ENCODE data around the gene FXYD1.

The FXYD1 gene

DNA sequence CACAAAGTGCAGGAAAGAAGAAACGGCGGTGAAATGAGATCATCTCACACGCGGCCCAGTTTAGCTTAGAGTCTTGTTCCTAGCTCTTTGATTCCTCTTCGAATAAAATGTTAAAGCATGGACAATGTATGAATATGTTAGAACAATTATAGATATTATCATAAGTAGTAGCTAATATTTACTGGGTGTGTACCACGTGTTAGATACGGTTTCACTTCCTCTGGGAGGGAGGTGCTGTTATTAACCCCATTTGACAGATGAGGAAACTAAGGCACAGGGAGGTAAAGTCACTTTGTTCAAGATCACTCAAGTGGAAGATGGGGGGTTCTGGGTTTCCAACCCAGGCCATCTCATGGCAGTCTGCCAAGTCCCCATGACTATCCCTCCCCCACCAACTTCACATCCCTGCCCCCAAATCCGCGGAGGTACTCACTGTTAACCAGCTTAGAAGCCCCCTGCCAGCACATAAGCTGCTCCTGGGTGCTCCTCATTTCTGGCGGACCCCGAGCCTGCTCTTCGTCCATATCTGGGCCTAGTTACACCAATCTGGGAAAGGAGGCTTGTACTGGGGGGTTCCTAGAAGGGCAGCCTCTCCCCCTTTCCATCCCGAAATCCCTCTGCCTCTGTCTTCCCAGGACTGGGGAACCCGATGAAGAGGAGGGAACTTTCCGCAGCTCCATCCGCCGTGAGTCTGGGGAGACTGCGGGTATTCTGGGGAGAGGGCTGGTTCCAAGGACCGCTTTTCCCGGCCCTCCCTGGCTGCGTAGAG is 3.4 kb downstream of the FXYD1 start:
- H3K27ac Mint-ChIP-seq: peak overlapping the region in 2 of 3 experiments; percentile 67 to 78
- peak overlapping the region; percentile 52 to 83 (median 78) for H3K4me3 Mint-ChIP-seq
- H3K36me3 Mint-ChIP-seq (ENCODE audit: low read depth): no peaks in the 10 kb centered on the region
- peaks cover 53% of the 10 kb centered on the region for H3K4me1 Mint-ChIP-seq
- no peaks in the 10 kb centered on the region for H3K9me3 Mint-ChIP-seq
- TF ChIP-seq, protein P1, sequence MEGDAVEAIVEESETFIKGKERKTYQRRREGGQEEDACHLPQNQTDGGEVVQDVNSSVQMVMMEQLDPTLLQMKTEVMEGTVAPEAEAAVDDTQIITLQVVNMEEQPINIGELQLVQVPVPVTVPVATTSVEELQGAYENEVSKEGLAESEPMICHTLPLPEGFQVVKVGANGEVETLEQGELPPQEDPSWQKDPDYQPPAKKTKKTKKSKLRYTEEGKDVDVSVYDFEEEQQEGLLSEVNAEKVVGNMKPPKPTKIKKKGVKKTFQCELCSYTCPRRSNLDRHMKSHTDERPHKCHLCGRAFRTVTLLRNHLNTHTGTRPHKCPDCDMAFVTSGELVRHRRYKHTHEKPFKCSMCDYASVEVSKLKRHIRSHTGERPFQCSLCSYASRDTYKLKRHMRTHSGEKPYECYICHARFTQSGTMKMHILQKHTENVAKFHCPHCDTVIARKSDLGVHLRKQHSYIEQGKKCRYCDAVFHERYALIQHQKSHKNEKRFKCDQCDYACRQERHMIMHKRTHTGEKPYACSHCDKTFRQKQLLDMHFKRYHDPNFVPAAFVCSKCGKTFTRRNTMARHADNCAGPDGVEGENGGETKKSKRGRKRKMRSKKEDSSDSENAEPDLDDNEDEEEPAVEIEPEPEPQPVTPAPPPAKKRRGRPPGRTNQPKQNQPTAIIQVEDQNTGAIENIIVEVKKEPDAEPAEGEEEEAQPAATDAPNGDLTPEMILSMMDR (IDR thresholded peaks at IDR 0.05; ENCODE audit: unreplicated experiment in 3 of 3): no peak
- peaks cover 51% of the 10 kb centered on the region for H3K27me3 Mint-ChIP-seq (ENCODE audit: low read depth)

DNA sequence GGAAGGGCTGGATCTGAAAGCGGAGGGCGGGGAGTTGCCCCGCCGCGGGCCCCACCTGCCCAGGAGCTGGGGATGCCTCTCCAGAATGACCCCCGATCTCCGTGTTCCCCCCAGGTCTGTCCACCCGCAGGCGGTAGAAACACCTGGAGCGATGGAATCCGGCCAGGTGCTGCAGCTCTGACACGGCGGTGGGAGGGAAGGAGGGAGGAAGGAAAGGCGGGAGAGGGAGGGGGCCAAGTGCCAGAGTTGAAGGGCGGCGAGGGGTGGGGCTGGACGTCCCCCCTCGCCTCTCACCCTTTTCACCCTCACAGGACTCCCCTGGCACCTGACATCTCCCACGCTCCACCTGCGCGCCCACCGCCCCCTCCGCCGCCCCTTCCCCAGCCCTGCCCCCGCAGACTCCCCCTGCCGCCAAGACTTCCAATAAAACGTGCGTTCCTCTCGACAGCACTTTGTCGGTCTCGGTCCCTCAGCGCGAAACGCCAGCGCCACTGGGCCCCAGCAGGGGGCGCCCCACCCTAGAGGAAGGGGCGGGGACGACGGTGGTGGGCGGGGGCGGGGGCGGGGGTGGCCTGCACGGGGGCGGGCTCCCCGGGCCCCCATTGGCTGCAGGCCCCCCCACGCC is 4.1 kb downstream of the FXYD1 start:
- Mint-ChIP-seq H3K4me1 (peaks cover 46% of the 10 kb centered on the region), H3K9me3 (no peaks in the 10 kb centered on the region), H3K4me3 (peak overlapping the region; percentile 52 to 83 (median 78)), H3K27ac (no peak overlapping the region), H3K27me3 (ENCODE audit: low read depth) (peaks cover 58% of the 10 kb centered on the region), H3K36me3 (ENCODE audit: low read depth) (no peaks in the 10 kb centered on the region)
- TF ChIP-seq, protein P1 (IDR thresholded peaks at IDR 0.05; ENCODE audit: unreplicated experiment in 3 of 3): peak; percentile 58 to 72 (median 71)

DNA sequence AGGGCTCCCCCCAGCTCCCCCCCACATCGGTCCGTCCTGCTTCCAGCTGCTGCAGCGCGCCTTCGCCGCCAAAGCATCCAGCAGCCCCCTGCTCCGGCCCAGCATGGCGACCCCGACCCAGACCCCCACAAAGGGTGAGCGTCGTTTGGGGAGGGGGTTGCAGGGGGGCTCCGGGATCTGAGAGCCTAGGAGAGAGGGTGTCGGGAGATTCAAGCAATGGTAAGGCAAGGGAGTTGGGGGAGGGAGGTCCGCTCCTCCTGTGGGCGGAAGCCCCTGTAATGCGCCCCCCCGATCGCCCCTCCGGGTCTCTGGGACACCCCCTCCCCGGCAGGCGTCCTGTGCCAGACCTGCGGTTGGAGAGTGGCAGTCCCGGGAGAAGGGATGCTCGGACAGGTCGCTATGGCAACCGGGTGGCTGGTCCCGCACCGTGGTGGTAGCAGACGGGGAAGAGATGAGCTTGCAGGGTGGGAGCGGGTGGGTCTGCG is 4.6 kb downstream of the FXYD1 start, which contains the start of gene FXYD7:
Gene FXYD7, plus strand, starts transcription at position 25 of the 485 bp plus-strand sequence. Its CDS starts 79 bp downstream, at position 104.
- Mint-ChIP-seq H3K27me3 (ENCODE audit: low read depth) (peaks cover 63% of the 10 kb centered on the region), H3K36me3 (ENCODE audit: low read depth) (no peaks in the 10 kb centered on the region), H3K27ac (peak within 1 kb of the TSS in 2 of 3 experiments; percentile 67 to 78), H3K4me3 (peak within 1 kb of the TSS; percentile 52 to 83 (median 78)), H3K9me3 (no peaks in the 10 kb centered on the region), H3K4me1 (peaks cover 40% of the 10 kb centered on the region)
- TF ChIP-seq, protein P1 (IDR thresholded peaks at IDR 0.05; ENCODE audit: unreplicated experiment in 3 of 3): peak in 1 of 3 experiments; percentile 49

DNA sequence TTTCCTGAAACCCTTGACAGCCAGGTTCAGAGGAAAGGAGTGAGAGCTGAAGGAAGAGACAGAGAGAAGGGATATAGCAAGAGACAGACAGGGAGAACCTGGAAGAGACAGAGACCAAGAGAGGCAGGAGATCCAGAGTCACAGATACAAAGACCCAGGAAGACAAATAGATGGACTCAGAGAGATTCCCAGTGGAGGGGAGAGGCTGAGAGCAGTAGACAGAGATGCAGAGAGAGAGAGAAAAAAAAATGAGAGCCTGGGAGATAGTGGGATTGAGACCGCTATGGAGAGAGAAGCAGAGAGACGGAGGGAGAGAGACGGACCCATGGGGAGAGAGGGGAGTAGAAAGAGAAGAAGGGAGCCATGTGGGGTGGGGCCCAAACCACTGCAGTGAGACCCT is 5.2 kb downstream of the FXYD1 start:
- H3K9me3 Mint-ChIP-seq: no peaks in the 10 kb centered on the region
- H3K27ac Mint-ChIP-seq: no peak overlapping the region
- TF ChIP-seq, protein P1 (IDR thresholded peaks at IDR 0.05; ENCODE audit: unreplicated experiment in 3 of 3): no peak
- H3K4me1 Mint-ChIP-seq: peaks cover 38% of the 10 kb centered on the region
- H3K4me3 Mint-ChIP-seq: peak overlapping the region; percentile 12 to 28 (median 19)
- peaks cover 63% of the 10 kb centered on the region for H3K27me3 Mint-ChIP-seq (ENCODE audit: low read depth)
- H3K36me3 Mint-ChIP-seq (ENCODE audit: low read depth): no peaks in the 10 kb centered on the region

DNA sequence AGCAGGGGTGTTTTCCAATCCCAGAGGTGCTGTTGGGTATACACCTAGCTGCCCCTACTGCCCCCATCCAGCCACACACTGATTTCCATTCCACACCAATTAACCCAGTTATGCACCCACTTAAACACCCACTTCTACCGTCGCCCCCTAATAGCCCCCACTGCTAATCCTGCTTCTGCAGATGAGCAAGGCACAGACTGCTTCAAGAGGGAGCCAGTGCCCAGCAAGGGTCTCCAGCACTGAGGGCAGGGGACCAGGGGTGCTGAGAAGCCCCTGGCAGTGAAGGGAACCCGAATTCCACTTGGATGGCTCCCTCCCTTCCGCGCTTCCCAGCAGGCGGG is 5.6 kb downstream of the FXYD1 start:
- Mint-ChIP-seq H3K27ac (no peak overlapping the region), H3K9me3 (no peaks in the 10 kb centered on the region), H3K4me1 (peaks cover 34% of the 10 kb centered on the region)

More for the DNA sequence above, 5.6 kb downstream of the FXYD1 start:
- H3K36me3 Mint-ChIP-seq (ENCODE audit: low read depth): no peaks in the 10 kb centered on the region
- H3K4me3 Mint-ChIP-seq: no peak overlapping the region
- H3K27me3 Mint-ChIP-seq (ENCODE audit: low read depth): peaks cover 60% of the 10 kb centered on the region
- TF ChIP-seq, protein P1 (IDR thresholded peaks at IDR 0.05; ENCODE audit: unreplicated experiment in 3 of 3): no peak

Data from nephron (organoid).